ENCODE results near the gene ANKRD61.
"Not testable (repeated sequence)": the region's sequence is repeated elsewhere in the genome, so short reads cannot be mapped to it uniquely, and the experiment has no call there.

Gene ANKRD61

DNA sequence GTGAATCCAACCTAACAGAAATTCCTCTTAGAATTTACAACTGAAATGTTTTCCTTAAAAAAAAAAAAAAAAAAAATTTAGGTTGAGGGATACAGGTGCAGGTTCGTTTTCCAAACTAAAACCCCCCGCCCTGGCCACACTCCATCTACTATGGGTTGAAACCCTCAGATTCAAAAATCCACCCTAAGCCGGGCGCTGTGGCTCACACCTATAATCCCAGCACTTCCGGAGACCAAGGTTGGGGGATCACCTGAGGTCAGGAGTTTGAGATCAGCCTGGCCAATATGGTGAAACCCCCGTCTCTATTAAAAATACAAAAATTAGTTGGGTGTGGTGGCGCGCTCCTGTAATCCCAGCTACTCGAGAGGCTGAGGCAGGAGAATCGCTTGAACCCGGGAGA is 28.8 kb downstream of the ANKRD61 start:
- H2BK15ac ChIP-seq (ENCODE audit: low read length); H3K27me3 ChIP-seq (ENCODE audit: control insufficient read depth in 3 of 3, insufficient read depth in 3 of 3, low read depth in 1 of 3, low read length in 3 of 3); H3K9me3 ChIP-seq (replicated peaks in 1 of 2; ENCODE audit: control insufficient read depth in 2 of 2, insufficient read depth in 1 of 2, low read depth in 1 of 2, low read length in 2 of 2); H3K9ac ChIP-seq (ENCODE audit: low read depth, low read length, poor library complexity); H2AFZ ChIP-seq (ENCODE audit: low read length); H3K23ac ChIP-seq (ENCODE audit: low read depth, low read length, poor library complexity); H3K4me1 ChIP-seq (ENCODE audit: control insufficient read depth in 2 of 2, insufficient read depth in 1 of 2, low read depth in 1 of 2, low read length in 2 of 2); H3K4me3 ChIP-seq (ENCODE audit: low read length in 2 of 2); H2AK5ac ChIP-seq (ENCODE audit: low read depth, low read length); H3K14ac ChIP-seq (ENCODE audit: low read length); H2BK120ac ChIP-seq (ENCODE audit: low read depth, low read length); H3K27ac ChIP-seq (replicated peaks; ENCODE audit: low read length); H3K79me1 ChIP-seq (ENCODE audit: low read depth, low read length); DNase-seq (ENCODE audit: low spot score); H3K4me2 ChIP-seq (ENCODE audit: insufficient read depth, low read length, poor library complexity, severe bottlenecking); H3K36me3 ChIP-seq (replicated peaks in 1 of 2; ENCODE audit: control insufficient read depth in 2 of 2, insufficient read depth in 2 of 2, low read length in 2 of 2); H3K4ac ChIP-seq (ENCODE audit: low read length); H2BK5ac ChIP-seq (ENCODE audit: low read length); H2BK12ac ChIP-seq (ENCODE audit: low read length); H3K18ac ChIP-seq (ENCODE audit: low read length); H4K91ac ChIP-seq (ENCODE audit: low read depth, low read length, poor library complexity); H4K8ac ChIP-seq (ENCODE audit: low read depth, low read length): not testable (repeated sequence)
- no CpG with 5 or more reads among the region's 11 CpGs for WGBS, 2 donors (ENCODE audit: extremely low coverage in 2 of 2, insufficient read length in 2 of 2, insufficient replicate concordance in 1 of 2)

DNA sequence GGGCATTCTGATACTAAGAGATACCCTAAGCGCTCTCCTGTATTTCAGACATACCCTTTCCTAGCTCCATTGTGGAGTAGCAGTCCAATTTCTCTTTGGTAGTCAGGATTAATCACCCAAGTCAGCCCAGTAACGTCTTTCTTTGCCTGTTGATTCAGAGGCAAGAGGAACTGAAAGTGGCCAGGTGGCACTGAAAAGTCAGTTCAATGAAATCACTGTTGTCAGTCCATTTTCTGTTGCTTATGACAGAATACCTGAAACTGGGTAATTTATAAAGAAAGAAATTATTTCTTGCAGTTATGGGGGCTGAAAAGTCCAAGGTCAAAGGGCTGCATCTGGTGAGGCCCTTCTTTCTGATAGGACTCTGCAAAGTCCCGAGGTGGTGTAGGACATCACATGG is 40.2 kb downstream of the ANKRD61 start:
- H3K18ac ChIP-seq (ENCODE audit: low read length): no peak overlapping the region
- H3K27me3 ChIP-seq (ENCODE audit: control insufficient read depth in 3 of 3, insufficient read depth in 3 of 3, low read depth in 1 of 3, low read length in 3 of 3): no peaks in the 10 kb centered on the region
- H2BK120ac ChIP-seq (ENCODE audit: low read depth, low read length): no peak overlapping the region
- no peak overlapping the region for H4K8ac ChIP-seq (ENCODE audit: low read depth, low read length)
- DNase-seq (ENCODE audit: low spot score): no peak
- no peak overlapping the region for H3K4me2 ChIP-seq (ENCODE audit: insufficient read depth, low read length, poor library complexity, severe bottlenecking)
- no peak overlapping the region for H3K27ac ChIP-seq (replicated peaks; ENCODE audit: low read length)
- no peaks in the 10 kb centered on the region for H3K36me3 ChIP-seq (replicated peaks in 1 of 2; ENCODE audit: control insufficient read depth in 2 of 2, insufficient read depth in 2 of 2, low read length in 2 of 2)
- WGBS, 2 donors (ENCODE audit: extremely low coverage in 2 of 2, insufficient read length in 2 of 2, insufficient replicate concordance in 1 of 2): no CpG with 5 or more reads among the region's 3 CpGs
- no peak overlapping the region for H2BK12ac ChIP-seq (ENCODE audit: low read length)
- no peak overlapping the region for H4K91ac ChIP-seq (ENCODE audit: low read depth, low read length, poor library complexity)
- no peak overlapping the region for H2BK15ac ChIP-seq (ENCODE audit: low read length)
- H2AK5ac ChIP-seq (ENCODE audit: low read depth, low read length): no peak overlapping the region
- no peaks in the 10 kb centered on the region for H3K9me3 ChIP-seq (replicated peaks in 1 of 2; ENCODE audit: control insufficient read depth in 2 of 2, insufficient read depth in 1 of 2, low read depth in 1 of 2, low read length in 2 of 2)
- no peak overlapping the region for H3K9ac ChIP-seq (ENCODE audit: low read depth, low read length, poor library complexity)
- no peak overlapping the region for H3K23ac ChIP-seq (ENCODE audit: low read depth, low read length, poor library complexity)
- H3K4me1 ChIP-seq (ENCODE audit: control insufficient read depth in 2 of 2, insufficient read depth in 1 of 2, low read depth in 1 of 2, low read length in 2 of 2): no peaks in the 10 kb centered on the region
- H3K4ac ChIP-seq (ENCODE audit: low read length): no peak overlapping the region
- H3K79me1 ChIP-seq (ENCODE audit: low read depth, low read length): no peaks in the 10 kb centered on the region
- H2BK5ac ChIP-seq (ENCODE audit: low read length): no peak overlapping the region
- H2AFZ ChIP-seq (ENCODE audit: low read length): no peak overlapping the region
- H3K14ac ChIP-seq (ENCODE audit: low read length): no peak overlapping the region
- no peak overlapping the region for H3K4me3 ChIP-seq (ENCODE audit: low read length in 2 of 2)

DNA sequence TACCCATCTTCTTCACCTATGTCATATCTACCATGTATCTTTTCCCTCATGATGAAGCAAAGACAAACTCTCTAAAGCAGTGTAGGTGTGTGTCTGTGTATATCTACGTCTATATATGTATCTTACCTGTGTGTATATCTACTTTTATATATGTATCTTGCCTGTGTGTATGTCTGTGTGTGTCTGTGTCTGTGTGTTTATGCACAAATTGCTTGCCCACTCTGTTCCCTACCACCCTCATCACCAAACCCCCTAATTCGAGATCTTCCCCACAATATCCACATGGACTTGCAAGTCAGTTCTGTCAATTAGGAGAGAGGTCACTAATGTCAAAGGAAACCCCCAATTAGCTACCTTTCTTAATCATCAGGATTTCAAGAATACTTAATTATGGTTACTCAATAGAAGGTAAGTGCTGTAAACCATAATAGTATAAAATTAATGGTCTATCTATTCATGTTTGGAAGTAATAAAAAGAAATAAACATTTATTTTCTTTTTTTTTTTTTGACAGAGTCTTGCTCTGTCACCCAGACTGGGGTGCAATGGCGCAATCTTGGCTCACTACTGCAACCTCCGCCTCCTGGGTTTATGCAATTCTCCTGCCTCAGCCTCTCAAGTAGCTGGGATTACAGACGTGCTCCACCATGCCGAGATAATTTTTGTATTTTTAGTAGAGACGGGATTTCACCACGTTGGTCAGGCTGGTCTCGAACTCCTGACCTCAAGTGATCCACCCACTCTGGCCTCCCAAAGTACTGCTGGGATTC is 43.6 kb downstream of the ANKRD61 start:
- no CpG with 5 or more reads among the region's 9 CpGs for WGBS, 2 donors (ENCODE audit: extremely low coverage in 2 of 2, insufficient read length in 2 of 2, insufficient replicate concordance in 1 of 2)
- H2BK120ac ChIP-seq (ENCODE audit: low read depth, low read length): no peak overlapping the region
- no peak overlapping the region for H2BK12ac ChIP-seq (ENCODE audit: low read length)
- no peak for DNase-seq (ENCODE audit: low spot score)
- no peak overlapping the region for H2AFZ ChIP-seq (ENCODE audit: low read length)
- H3K79me1 ChIP-seq (ENCODE audit: low read depth, low read length): no peaks in the 10 kb centered on the region
- H2BK5ac ChIP-seq (ENCODE audit: low read length): no peak overlapping the region
- no peak overlapping the region for H3K18ac ChIP-seq (ENCODE audit: low read length)
- no peak overlapping the region for H2AK5ac ChIP-seq (ENCODE audit: low read depth, low read length)
- H3K23ac ChIP-seq (ENCODE audit: low read depth, low read length, poor library complexity): no peak overlapping the region
- no peak overlapping the region for H4K8ac ChIP-seq (ENCODE audit: low read depth, low read length)
- H2BK15ac ChIP-seq (ENCODE audit: low read length): no peak overlapping the region
- no peak overlapping the region for H3K27ac ChIP-seq (replicated peaks; ENCODE audit: low read length)
- no peaks in the 10 kb centered on the region for H3K9me3 ChIP-seq (replicated peaks in 1 of 2; ENCODE audit: control insufficient read depth in 2 of 2, insufficient read depth in 1 of 2, low read depth in 1 of 2, low read length in 2 of 2)
- H3K4me2 ChIP-seq (ENCODE audit: insufficient read depth, low read length, poor library complexity, severe bottlenecking): no peak overlapping the region
- H4K91ac ChIP-seq (ENCODE audit: low read depth, low read length, poor library complexity): no peak overlapping the region
- no peak overlapping the region for H3K14ac ChIP-seq (ENCODE audit: low read length)
- H3K27me3 ChIP-seq (ENCODE audit: control insufficient read depth in 3 of 3, insufficient read depth in 3 of 3, low read depth in 1 of 3, low read length in 3 of 3): no peaks in the 10 kb centered on the region
- H3K36me3 ChIP-seq (replicated peaks in 1 of 2; ENCODE audit: control insufficient read depth in 2 of 2, insufficient read depth in 2 of 2, low read length in 2 of 2): no peaks in the 10 kb centered on the region
- no peaks in the 10 kb centered on the region for H3K4me1 ChIP-seq (ENCODE audit: control insufficient read depth in 2 of 2, insufficient read depth in 1 of 2, low read depth in 1 of 2, low read length in 2 of 2)
- H3K9ac ChIP-seq (ENCODE audit: low read depth, low read length, poor library complexity): no peak overlapping the region
- H3K4me3 ChIP-seq (ENCODE audit: low read length in 2 of 2): no peak overlapping the region
- no peak overlapping the region for H3K4ac ChIP-seq (ENCODE audit: low read length)

DNA sequence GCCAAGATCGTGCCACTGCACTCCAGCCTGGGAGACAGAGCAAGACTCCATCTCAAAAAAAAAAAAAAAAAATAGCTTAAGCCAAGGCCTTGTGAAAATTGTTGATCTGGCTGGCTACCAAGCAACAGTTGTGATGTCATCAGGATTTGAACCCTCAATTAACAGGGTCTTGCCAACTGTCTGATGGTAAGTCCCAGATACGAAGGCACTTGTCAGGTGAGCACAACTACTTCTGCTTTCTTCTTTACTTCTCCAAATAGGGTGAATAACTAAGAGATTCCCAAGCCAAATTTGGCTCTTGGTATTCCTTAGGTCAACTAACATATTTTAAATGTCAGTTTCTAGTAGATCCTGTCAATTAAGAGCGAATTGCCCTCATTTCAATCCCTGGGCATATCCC is 47.4 kb downstream of the ANKRD61 start:
- WGBS, 2 donors (ENCODE audit: extremely low coverage in 2 of 2, insufficient read length in 2 of 2, insufficient replicate concordance in 1 of 2): no CpG with 5 or more reads among the region's 3 CpGs
- no peaks in the 10 kb centered on the region for H3K36me3 ChIP-seq (replicated peaks in 1 of 2; ENCODE audit: control insufficient read depth in 2 of 2, insufficient read depth in 2 of 2, low read length in 2 of 2)
- no peak for DNase-seq (ENCODE audit: low spot score)

More for the DNA sequence above, 47.4 kb downstream of the ANKRD61 start:
- no peak overlapping the region for H4K8ac ChIP-seq (ENCODE audit: low read depth, low read length)
- no peak overlapping the region for H3K4ac ChIP-seq (ENCODE audit: low read length)
- no peak overlapping the region for H2AK5ac ChIP-seq (ENCODE audit: low read depth, low read length)
- no peak overlapping the region for H3K23ac ChIP-seq (ENCODE audit: low read depth, low read length, poor library complexity)
- H2AFZ ChIP-seq (ENCODE audit: low read length): no peak overlapping the region
- H3K27ac ChIP-seq (replicated peaks; ENCODE audit: low read length): no peak overlapping the region
- no peaks in the 10 kb centered on the region for H3K4me1 ChIP-seq (ENCODE audit: control insufficient read depth in 2 of 2, insufficient read depth in 1 of 2, low read depth in 1 of 2, low read length in 2 of 2)
- H3K4me2 ChIP-seq (ENCODE audit: insufficient read depth, low read length, poor library complexity, severe bottlenecking): no peak overlapping the region
- H4K91ac ChIP-seq (ENCODE audit: low read depth, low read length, poor library complexity): no peak overlapping the region
- H3K9me3 ChIP-seq (replicated peaks in 1 of 2; ENCODE audit: control insufficient read depth in 2 of 2, insufficient read depth in 1 of 2, low read depth in 1 of 2, low read length in 2 of 2): no peaks in the 10 kb centered on the region
- no peak overlapping the region for H2BK120ac ChIP-seq (ENCODE audit: low read depth, low read length)
- H2BK5ac ChIP-seq (ENCODE audit: low read length): no peak overlapping the region
- no peaks in the 10 kb centered on the region for H3K79me1 ChIP-seq (ENCODE audit: low read depth, low read length)
- H3K18ac ChIP-seq (ENCODE audit: low read length): no peak overlapping the region
- no peak overlapping the region for H2BK15ac ChIP-seq (ENCODE audit: low read length)
- no peak overlapping the region for H2BK12ac ChIP-seq (ENCODE audit: low read length)
- H3K14ac ChIP-seq (ENCODE audit: low read length): no peak overlapping the region
- H3K9ac ChIP-seq (ENCODE audit: low read depth, low read length, poor library complexity): no peak overlapping the region
- no peak overlapping the region for H3K4me3 ChIP-seq (ENCODE audit: low read length in 2 of 2)
- no peaks in the 10 kb centered on the region for H3K27me3 ChIP-seq (ENCODE audit: control insufficient read depth in 3 of 3, insufficient read depth in 3 of 3, low read depth in 1 of 3, low read length in 3 of 3)

All from neuronal stem cell (in vitro differentiated cells).